Measurements from ENCODE around the gene LHX3.
"Not testable (repeated sequence)": the region's sequence is repeated elsewhere in the genome, so short reads cannot be mapped to it uniquely, and the experiment has no call there.

LHX3 gene

DNA sequence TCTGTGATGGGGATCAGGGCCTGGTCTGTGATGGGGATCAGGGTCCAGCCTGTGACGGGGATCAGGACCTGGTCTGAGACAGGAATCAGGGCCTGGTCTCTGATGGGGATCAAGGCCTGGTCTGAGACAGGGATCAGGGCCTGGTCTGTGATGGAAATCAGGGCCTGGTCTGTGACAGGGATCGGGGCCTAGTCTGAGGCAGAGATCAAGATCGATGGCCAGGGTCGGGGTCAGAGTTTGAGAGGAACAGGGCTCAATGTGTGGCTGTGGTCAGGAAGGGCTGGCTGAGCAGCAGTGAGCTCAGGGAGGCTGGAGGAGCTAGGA lies 52.4 kb downstream of the LHX3 start:
- Histone ChIP-seq H3K4me3 (ENCODE audit: low read depth in 1 of 2, low read length in 1 of 2) (no peak overlapping the region), H3K36me3 (no peaks in the 10 kb centered on the region), H3K9me3 (no peaks in the 10 kb centered on the region), H3K4me1 (ENCODE audit: control insufficient read depth in 1 of 2, insufficient read depth in 1 of 2, low read depth in 1 of 2, low read length in 1 of 2) (no peaks in the 10 kb centered on the region), H3K27me3 (peaks cover 39% of the 10 kb centered on the region), H3K27ac (no peak overlapping the region)
- TF ChIP-seq CTCF (IDR thresholded peaks at IDR 0.05) = no peak

- no peaks in the 10 kb centered on the region for H3K4me1 ChIP-seq (ENCODE audit: control insufficient read depth in 1 of 2, insufficient read depth in 1 of 2, low read depth in 1 of 2, low read length in 1 of 2)
- H3K4me3 ChIP-seq (ENCODE audit: low read depth in 1 of 2, low read length in 1 of 2) = no peak overlapping the region
- H3K27me3 ChIP-seq = peaks cover 40% of the 10 kb centered on the region
- H3K9me3 ChIP-seq = no peaks in the 10 kb centered on the region
- H3K36me3 ChIP-seq = no peaks in the 10 kb centered on the region
- H3K27ac ChIP-seq = no peak overlapping the region
- no peak for TF ChIP-seq CTCF (IDR thresholded peaks at IDR 0.05)
These were observed 52.9 kb downstream of the LHX3 start for GRCh38 chr9:136151848-136152542.

DNA sequence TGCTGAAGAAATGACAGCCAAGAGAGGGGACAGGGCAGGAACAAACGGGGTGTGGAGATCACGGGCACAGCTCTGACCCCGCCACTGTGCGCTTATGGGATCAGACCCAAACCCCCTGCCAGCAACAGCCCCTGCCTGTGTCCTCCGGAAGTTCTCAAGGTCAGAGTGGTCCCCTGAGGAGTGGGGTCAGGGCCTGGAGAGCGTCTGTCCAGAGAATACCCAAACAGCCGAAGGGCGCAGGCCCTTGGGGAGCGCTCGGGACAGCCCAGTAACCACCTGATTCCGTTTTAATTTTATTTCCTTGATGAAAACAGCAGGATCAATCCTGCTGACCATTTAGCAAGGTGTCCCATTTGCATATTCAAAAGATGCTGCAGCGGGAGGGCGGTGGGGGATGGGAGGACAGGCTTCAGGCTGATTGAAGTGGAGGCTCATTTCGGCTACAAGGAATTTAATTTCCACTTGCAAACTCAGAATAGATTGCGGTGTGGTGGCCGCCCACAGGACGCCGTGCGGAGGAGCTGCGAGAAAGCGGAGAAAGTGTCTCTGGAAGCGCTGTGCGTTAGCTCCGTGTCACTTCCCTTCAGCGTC lies 53.6 kb downstream of the LHX3 start:
- no peak for TF ChIP-seq CTCF (IDR thresholded peaks at IDR 0.05)
- H3K27me3 ChIP-seq = peaks cover 33% of the 10 kb centered on the region
- H3K4me3 ChIP-seq (ENCODE audit: low read depth in 1 of 2, low read length in 1 of 2) = no peak overlapping the region
- H3K36me3 ChIP-seq = no peaks in the 10 kb centered on the region
- no peaks in the 10 kb centered on the region for H3K4me1 ChIP-seq (ENCODE audit: control insufficient read depth in 1 of 2, insufficient read depth in 1 of 2, low read depth in 1 of 2, low read length in 1 of 2)
- no peak overlapping the region for H3K27ac ChIP-seq
- H3K9me3 ChIP-seq = no peaks in the 10 kb centered on the region

- not testable (repeated sequence) for H3K36me3 ChIP-seq; H3K9me3 ChIP-seq; H3K27ac ChIP-seq; H3K4me3 ChIP-seq (ENCODE audit: low read depth in 1 of 2, low read length in 1 of 2); H3K4me1 ChIP-seq (ENCODE audit: control insufficient read depth in 1 of 2, insufficient read depth in 1 of 2, low read depth in 1 of 2, low read length in 1 of 2)
- H3K27me3 ChIP-seq = peaks cover 30% of the 10 kb centered on the region
These were observed 54.2 kb downstream of the LHX3 start for GRCh38 chr9:136150664-136151213.

DNA sequence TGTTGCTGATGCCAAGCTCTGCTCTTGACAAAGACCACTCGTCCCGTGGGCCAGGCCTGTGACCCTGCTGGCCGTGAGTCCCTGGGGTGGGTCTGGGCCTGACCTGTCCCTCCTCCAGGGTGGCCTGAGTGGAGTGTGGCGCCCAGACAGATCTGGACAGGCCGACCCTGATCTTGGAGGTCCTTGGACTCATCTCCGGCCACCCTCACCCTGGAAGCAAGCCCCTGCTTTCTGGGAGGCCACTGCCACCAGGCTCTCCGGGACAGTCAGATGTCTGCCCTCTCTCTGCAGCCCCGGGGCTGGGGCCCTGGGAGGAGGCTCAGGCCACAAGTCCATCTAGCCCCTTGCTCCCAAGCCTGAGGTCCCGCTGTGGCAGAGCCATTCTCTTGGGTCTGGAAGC lies 55.1 kb downstream of the LHX3 start:
- no peak for TF ChIP-seq CTCF (IDR thresholded peaks at IDR 0.05)
- Histone ChIP-seq H3K4me1 (ENCODE audit: control insufficient read depth in 1 of 2, insufficient read depth in 1 of 2, low read depth in 1 of 2, low read length in 1 of 2) (no peaks in the 10 kb centered on the region), H3K9me3 (no peaks in the 10 kb centered on the region), H3K4me3 (ENCODE audit: low read depth in 1 of 2, low read length in 1 of 2) (no peak overlapping the region), H3K27ac (no peak overlapping the region), H3K27me3 (peaks cover 25% of the 10 kb centered on the region), H3K36me3 (no peaks in the 10 kb centered on the region)

- TF ChIP-seq CTCF (IDR thresholded peaks at IDR 0.05) = no peak
- Histone ChIP-seq H3K9me3 (no peaks in the 10 kb centered on the region), H3K27me3 (peaks cover 25% of the 10 kb centered on the region), H3K27ac (no peak overlapping the region), H3K4me1 (ENCODE audit: control insufficient read depth in 1 of 2, insufficient read depth in 1 of 2, low read depth in 1 of 2, low read length in 1 of 2) (no peaks in the 10 kb centered on the region), H3K4me3 (ENCODE audit: low read depth in 1 of 2, low read length in 1 of 2) (no peak overlapping the region), H3K36me3 (no peaks in the 10 kb centered on the region)
These were observed 55.6 kb downstream of the LHX3 start for GRCh38 chr9:136149337-136149736.

Measured in neutrophil (primary cell).